ENCODE measurements around the gene RANBP1. TPM values are rescaled to one million over a fixed set of nuclear protein-coding genes. Genes with fewer than 3 reads are reported as not detected.

The RANBP1 gene
- polyA plus RNA-seq, 1 of the 3 experiments (the other 2 are of a cell fraction), result 502 TPM

GRCh38 chr22:20160041-20160440, 44.1 kb downstream of the RANBP1 start:
- 70% methylated on average over 10 of the region's 10 CpGs for WGBS (ENCODE audit: low lambda C conversion rate)
- H3K9me3 ChIP-seq, result no peaks in the 10 kb centered on the region
- H3K36me3 ChIP-seq (replicated peaks in 1 of 2; ENCODE audit: control insufficient read depth in 1 of 2, insufficient read depth in 2 of 2, low read length in 1 of 2), result no peaks in the 10 kb centered on the region
- ChIA-PET POLR2A (interaction anchor here (0.9 kb wide), 1 partner anchor 124 kb away, joined by 6 read pairs; no protein-coding TSS in a partner anchor), CTCF (interaction anchor here (1.3 to 1.6 kb wide), 2 partner anchors 20 to 125 kb away, joined by 3 to 6 read pairs; no protein-coding TSS in a partner anchor)
- no peak overlapping the region for H3K4me2 ChIP-seq
- no peak overlapping the region for H2AFZ ChIP-seq (ENCODE audit: low read depth)
- no peak overlapping the region for H3K4me3 ChIP-seq (ENCODE audit: low read depth in 2 of 2, low read length in 1 of 2)
- no peak overlapping the region for H3K9ac ChIP-seq
- no peak for DNase-seq
- H3K27me3 ChIP-seq (ENCODE audit: insufficient read depth), result no peaks in the 10 kb centered on the region
- 0 out of 2 replicates have a peak, but pooled peaks cover 2% of the 10 kb centered on the region for H3K79me2 ChIP-seq (ENCODE audit: insufficient read depth)
- H3F3A ChIP-seq (replicated peaks; ENCODE audit: insufficient read depth), result no peaks in the 10 kb centered on the region
- no peak for TF ChIP-seq MAX (IDR thresholded peaks at IDR 0.05; ENCODE audit: low read depth)
- TF ChIP-seq USF2 (IDR thresholded peaks at IDR 0.05; ENCODE audit: borderline replicate concordance, low read depth, low read length), result no peak
- no peak for TF ChIP-seq NFIC (IDR thresholded peaks at IDR 0.05; ENCODE audit: borderline replicate concordance)
- no peak for TF ChIP-seq USF1 (IDR thresholded peaks at IDR 0.05; ENCODE audit: borderline replicate concordance, low read depth)
- H3K9me2 ChIP-seq, result no peaks in the 10 kb centered on the region
- no peak overlapping the region for H3K27ac ChIP-seq (ENCODE audit: low read depth in 2 of 2, low read length in 1 of 2)
- H4K20me1 ChIP-seq (ENCODE audit: insufficient read depth), result no peaks in the 10 kb centered on the region
- peaks cover 0 to 25% of the 10 kb centered on the region in 2 experiments; a peak in 1 of 4 replicates for H3K4me1 ChIP-seq (ENCODE audit: control insufficient read depth in 1 of 2, insufficient read depth in 2 of 2, low read depth in 1 of 2, low read length in 1 of 2)

GRCh38 chr22:20164863-20165262, 49.0 kb downstream of the RANBP1 start:
- CTCF ChIA-PET, result interaction anchor here (1.0 kb wide), 1 partner anchor 8 kb away, joined by 3 read pairs; no protein-coding TSS in a partner anchor
- no peaks in the 10 kb centered on the region for H3K9me3 ChIP-seq
- H3K36me3 ChIP-seq (replicated peaks in 1 of 2; ENCODE audit: control insufficient read depth in 1 of 2, insufficient read depth in 2 of 2, low read length in 1 of 2), result no peaks in the 10 kb centered on the region
- H3K4me2 ChIP-seq, result no peak overlapping the region
- no peak overlapping the region for H3K27ac ChIP-seq (ENCODE audit: low read depth in 2 of 2, low read length in 1 of 2)
- DNase-seq, result no peak
- no peak overlapping the region for H3K9ac ChIP-seq
- 83% methylated on average over 2 of the region's 11 CpGs for WGBS (ENCODE audit: low lambda C conversion rate)
- no peaks in the 10 kb centered on the region for H3F3A ChIP-seq (replicated peaks; ENCODE audit: insufficient read depth)
- POLR2A ChIA-PET, result interaction anchor here (0.6 kb wide), 1 partner anchor 45 kb away, joined by 3 read pairs; no protein-coding TSS in a partner anchor
- TF ChIP-seq EP300 (IDR thresholded peaks at IDR 0.05; ENCODE audit: borderline replicate concordance in 1 of 2, low read depth in 1 of 2, low read length in 1 of 2) (no peak), RXRA (IDR thresholded peaks at IDR 0.05; ENCODE audit: borderline replicate concordance, low read depth) (no peak), FOSL2 (IDR thresholded peaks at IDR 0.05; ENCODE audit: borderline replicate concordance, low read depth) (no peak), NFIC (IDR thresholded peaks at IDR 0.05; ENCODE audit: borderline replicate concordance) (no peak), TAF1 (IDR thresholded peaks at IDR 0.05; ENCODE audit: borderline replicate concordance, low read depth, low read length) (no peak), USF1 (IDR thresholded peaks at IDR 0.05; ENCODE audit: borderline replicate concordance, low read depth) (no peak), MEF2A (IDR thresholded peaks at IDR 0.05; ENCODE audit: borderline replicate concordance, low read depth) (no peak), SIN3A (IDR thresholded peaks at IDR 0.05; ENCODE audit: borderline replicate concordance, low read depth, low read length) (no peak)
- H3K9me2 ChIP-seq, result no peaks in the 10 kb centered on the region
- H3K4me3 ChIP-seq (ENCODE audit: low read depth in 2 of 2, low read length in 1 of 2), result no peak overlapping the region
- H3K4me1 ChIP-seq (ENCODE audit: control insufficient read depth in 1 of 2, insufficient read depth in 2 of 2, low read depth in 1 of 2, low read length in 1 of 2), result peaks cover 0 to 2% of the 10 kb centered on the region in 2 experiments; a peak in 1 of 4 replicates
- no peaks in the 10 kb centered on the region for H3K27me3 ChIP-seq (ENCODE audit: insufficient read depth)
- H3K79me2 ChIP-seq (ENCODE audit: insufficient read depth), result no peaks in the 10 kb centered on the region
- H2AFZ ChIP-seq (ENCODE audit: low read depth), result no peak overlapping the region
- no peaks in the 10 kb centered on the region for H4K20me1 ChIP-seq (ENCODE audit: insufficient read depth)

All from SK-N-SH (cell line).